ENCODE results near the gene PSIP1.
A peak's percentile ranks its signal among the peaks of the same experiment; 100 is the strongest.

PSIP1 gene

GRCh38 chr9:15491950-15492349, 18.8 kb downstream of the PSIP1 start:
- H3K4me2 ChIP-seq (ENCODE audit: low read length): no peak overlapping the region
- H3K4me1 ChIP-seq (ENCODE audit: insufficient read depth, low read length, severe bottlenecking): no peaks in the 10 kb centered on the region
- no peak overlapping the region for H2AFZ ChIP-seq (ENCODE audit: low read length)
- H3K9ac ChIP-seq (ENCODE audit: low read length): no peak overlapping the region
- H3K36me3 ChIP-seq (ENCODE audit: insufficient read depth, low read length): peaks cover 83% of the 10 kb centered on the region
- H3K9me2 ChIP-seq (ENCODE audit: low read depth, low read length): no peaks in the 10 kb centered on the region
- H3K27ac ChIP-seq (ENCODE audit: low read depth, low read length, poor library complexity, severe bottlenecking): no peak overlapping the region
- H3F3A ChIP-seq (ENCODE audit: insufficient read depth, low read length): no peaks in the 10 kb centered on the region
- TF ChIP-seq EZH2 (IDR thresholded peaks at IDR 0.05; ENCODE audit: borderline replicate concordance, low read length) (no peak), CTCF (IDR thresholded peaks at IDR 0.05; ENCODE audit: low read length) (no peak)
- H3K4me3 ChIP-seq (ENCODE audit: low read depth, low read length, poor library complexity, severe bottlenecking): no peak overlapping the region
- H4K20me1 ChIP-seq (ENCODE audit: insufficient read depth, low read length): no peaks in the 10 kb centered on the region
- peaks cover 15% of the 10 kb centered on the region for H3K79me2 ChIP-seq (ENCODE audit: insufficient read depth, low read length)
- peaks cover 10% of the 10 kb centered on the region for H3K9me3 ChIP-seq (ENCODE audit: low read length)
- no peaks in the 10 kb centered on the region for H3K27me3 ChIP-seq (ENCODE audit: insufficient read depth, low read length)

DNA sequence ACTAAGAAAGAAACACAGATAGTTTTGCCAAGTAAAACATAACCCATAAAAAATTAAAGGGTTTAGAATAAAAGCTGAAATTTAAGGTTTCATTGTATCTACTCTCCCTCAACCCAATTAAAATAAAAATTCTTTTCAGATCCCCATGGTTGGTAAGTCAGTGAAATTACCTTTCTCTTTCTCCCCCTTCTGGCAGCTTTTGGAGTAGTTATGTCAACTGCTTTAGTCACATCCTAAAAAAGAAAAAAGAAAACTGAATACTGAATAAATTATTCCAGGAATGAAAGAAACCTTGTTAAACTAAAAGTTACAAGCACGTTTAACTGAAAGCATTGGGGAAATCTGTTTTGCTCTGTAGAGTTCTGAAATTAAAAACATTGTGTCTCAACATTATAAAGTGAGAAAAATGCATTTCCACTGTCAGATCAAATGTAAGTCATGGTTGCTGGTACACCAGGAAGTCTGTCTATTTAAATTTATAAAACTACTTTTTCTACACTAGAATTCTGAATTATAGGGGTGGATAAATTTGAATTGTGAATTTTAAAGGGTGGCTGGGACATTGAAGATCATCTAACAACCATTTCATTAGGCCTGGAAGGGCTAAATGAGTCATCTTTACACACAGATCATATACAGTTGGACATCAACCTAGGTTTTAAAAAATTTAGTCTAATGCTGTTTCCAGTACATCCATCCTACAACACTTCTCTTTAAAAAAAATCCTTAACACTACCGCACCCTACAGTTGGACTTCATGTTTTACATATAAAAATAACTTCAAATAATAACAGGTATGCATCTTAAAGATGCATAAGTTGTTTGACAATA, 24.7 kb downstream of the PSIP1 start:
- H3K36me3 ChIP-seq (ENCODE audit: insufficient read depth, low read length): peaks cover 75% of the 10 kb centered on the region
- no peaks in the 10 kb centered on the region; the same call in 1 of the 2 replicates for H3K79me2 ChIP-seq (ENCODE audit: insufficient read depth, low read length)
- TF ChIP-seq EZH2 (IDR thresholded peaks at IDR 0.05; ENCODE audit: borderline replicate concordance, low read length) (no peak), CTCF (IDR thresholded peaks at IDR 0.05; ENCODE audit: low read length) (peak; percentile 53)
- H3K4me3 ChIP-seq (ENCODE audit: low read depth, low read length, poor library complexity, severe bottlenecking): no peak overlapping the region
- no peaks in the 10 kb centered on the region for H4K20me1 ChIP-seq (ENCODE audit: insufficient read depth, low read length)
- no peak overlapping the region for H2AFZ ChIP-seq (ENCODE audit: low read length)
- no peaks in the 10 kb centered on the region for H3K4me1 ChIP-seq (ENCODE audit: insufficient read depth, low read length, severe bottlenecking)
- H3K9me2 ChIP-seq (ENCODE audit: low read depth, low read length): no peaks in the 10 kb centered on the region
- no peak overlapping the region for H3K4me2 ChIP-seq (ENCODE audit: low read length)
- no peaks in the 10 kb centered on the region for H3K9me3 ChIP-seq (ENCODE audit: low read length)
- H3K27ac ChIP-seq (ENCODE audit: low read depth, low read length, poor library complexity, severe bottlenecking): no peak overlapping the region
- no peak overlapping the region for H3K9ac ChIP-seq (ENCODE audit: low read length)
- no peaks in the 10 kb centered on the region for H3K27me3 ChIP-seq (ENCODE audit: insufficient read depth, low read length)
- peaks cover 5% of the 10 kb centered on the region; the same call in 1 of the 2 replicates for H3F3A ChIP-seq (ENCODE audit: insufficient read depth, low read length)

DNA sequence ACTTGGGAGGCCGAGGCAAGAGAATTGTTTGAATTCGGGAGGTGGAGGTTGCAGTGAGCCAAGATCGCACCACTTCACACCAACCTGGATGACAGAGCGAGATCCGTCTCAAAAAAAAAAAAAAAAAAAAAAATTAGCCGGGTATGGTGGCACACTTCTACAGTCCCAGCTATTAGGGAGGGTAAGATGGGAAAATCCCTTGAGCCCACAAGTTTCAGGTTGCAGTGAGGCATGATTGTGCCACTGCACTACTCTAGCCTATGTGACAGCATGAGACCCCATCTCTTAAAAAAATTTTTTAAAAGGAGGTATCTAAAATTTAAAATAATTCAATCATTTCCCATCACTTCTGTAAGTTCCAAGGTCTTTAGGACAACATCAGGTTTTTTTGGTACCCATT, 26.0 kb downstream of the PSIP1 start:
- H3K9ac ChIP-seq (ENCODE audit: low read length): no peak overlapping the region
- no peak overlapping the region for H3K4me2 ChIP-seq (ENCODE audit: low read length)
- peaks cover 3% of the 10 kb centered on the region; the same call in 1 of the 2 replicates for H3K79me2 ChIP-seq (ENCODE audit: insufficient read depth, low read length)
- H3K36me3 ChIP-seq (ENCODE audit: insufficient read depth, low read length): peaks cover 77% of the 10 kb centered on the region
- no peaks in the 10 kb centered on the region for H3K27me3 ChIP-seq (ENCODE audit: insufficient read depth, low read length)
- no peaks in the 10 kb centered on the region for H3K9me2 ChIP-seq (ENCODE audit: low read depth, low read length)
- peaks cover 5% of the 10 kb centered on the region; the same call in 1 of the 2 replicates for H3F3A ChIP-seq (ENCODE audit: insufficient read depth, low read length)
- no peaks in the 10 kb centered on the region for H4K20me1 ChIP-seq (ENCODE audit: insufficient read depth, low read length)
- no peak for TF ChIP-seq CTCF (IDR thresholded peaks at IDR 0.05; ENCODE audit: low read length)
- H3K27ac ChIP-seq (ENCODE audit: low read depth, low read length, poor library complexity, severe bottlenecking): no peak overlapping the region
- no peak overlapping the region for H3K4me3 ChIP-seq (ENCODE audit: low read depth, low read length, poor library complexity, severe bottlenecking)
- H2AFZ ChIP-seq (ENCODE audit: low read length): no peak overlapping the region
- H3K9me3 ChIP-seq (ENCODE audit: low read length): no peaks in the 10 kb centered on the region
- no peaks in the 10 kb centered on the region for H3K4me1 ChIP-seq (ENCODE audit: insufficient read depth, low read length, severe bottlenecking)

All from OCI-LY1 (cell line).